Measurements from ENCODE around the gene SEC31B. TPM values are rescaled to one million over a fixed set of nuclear protein-coding genes. Genes with fewer than 3 reads are reported as not detected.

Gene SEC31B
- total RNA-seq, 1 donor from 2014 or later: 7.9 TPM

DNA sequence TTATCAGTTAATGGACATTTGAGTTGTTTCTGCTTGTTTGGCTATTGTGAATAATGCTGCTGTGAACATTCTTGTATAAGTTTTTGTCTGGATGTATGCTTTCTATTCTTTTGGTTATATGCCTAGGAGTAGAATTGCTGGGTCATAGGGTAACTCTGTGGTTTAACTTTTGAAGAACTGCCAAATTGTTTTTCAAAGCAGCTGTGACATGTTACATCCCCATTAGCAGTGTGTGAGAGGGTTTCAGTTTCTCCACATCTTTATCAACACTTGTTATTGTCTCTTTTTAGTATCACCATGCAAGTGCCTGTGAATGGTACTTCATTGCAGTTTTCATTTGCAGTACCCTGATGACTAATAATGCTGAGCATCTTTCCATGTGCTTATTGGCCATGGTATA, 12.1 kb upstream of the SEC31B start:
- DNase-seq: no peak
- intact Hi-C loops (cut with DNase I): no loop called here

DNA sequence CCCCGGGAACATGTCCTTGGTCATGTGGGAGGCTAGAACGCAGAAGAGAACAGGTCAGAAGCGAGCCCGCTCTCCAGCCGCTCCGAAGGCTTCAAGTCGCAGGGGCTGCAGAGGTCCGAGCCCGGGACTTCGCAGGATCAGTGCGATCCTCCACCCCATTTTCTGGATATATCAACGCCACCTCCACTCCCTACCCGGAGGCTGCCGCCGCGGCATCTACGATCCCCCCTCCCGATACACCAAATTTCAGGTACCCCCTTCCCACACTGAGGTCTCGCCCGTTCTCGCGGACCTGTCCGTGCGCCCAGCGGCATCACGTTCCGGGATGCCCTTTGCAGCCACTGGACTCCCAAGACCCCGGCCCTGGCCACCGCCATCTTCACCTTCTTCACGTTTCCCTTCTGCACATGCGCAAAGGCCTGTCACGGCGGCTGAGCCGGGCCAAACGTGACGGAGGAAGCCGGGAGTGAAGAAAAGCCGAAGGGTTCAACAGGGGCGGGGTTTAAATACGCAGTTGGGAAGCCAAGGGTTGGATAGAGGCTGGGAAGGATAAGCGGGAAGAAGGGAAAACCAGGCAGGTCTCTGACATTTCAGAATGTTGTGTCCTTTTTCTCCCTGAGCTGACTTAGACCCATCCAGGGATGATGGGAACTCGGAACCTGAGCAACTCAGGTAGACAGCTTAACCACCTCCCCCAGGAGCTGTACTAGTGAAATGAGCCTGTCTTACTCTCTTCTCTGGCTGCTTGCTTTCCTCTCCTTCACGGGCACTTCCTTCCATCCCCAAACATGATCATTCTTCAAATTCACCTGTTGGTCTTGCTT, 10.0 kb upstream of the SEC31B start, which contains the start of gene NDUFB8:
TSS of gene NDUFB8 (minus strand) at position 397 of the 824 bp plus-strand sequence. CDS start at position 377, 20 bp downstream.
- intact Hi-C loops (cut with DNase I): no loop called here
- ATAC-seq (ENCODE audit: poor library complexity): peak; percentile 97
- peak; percentile 95 for DNase-seq

More for the DNA sequence above, 12.1 kb upstream of the SEC31B start:
- no peak for ATAC-seq (ENCODE audit: poor library complexity)

DNA sequence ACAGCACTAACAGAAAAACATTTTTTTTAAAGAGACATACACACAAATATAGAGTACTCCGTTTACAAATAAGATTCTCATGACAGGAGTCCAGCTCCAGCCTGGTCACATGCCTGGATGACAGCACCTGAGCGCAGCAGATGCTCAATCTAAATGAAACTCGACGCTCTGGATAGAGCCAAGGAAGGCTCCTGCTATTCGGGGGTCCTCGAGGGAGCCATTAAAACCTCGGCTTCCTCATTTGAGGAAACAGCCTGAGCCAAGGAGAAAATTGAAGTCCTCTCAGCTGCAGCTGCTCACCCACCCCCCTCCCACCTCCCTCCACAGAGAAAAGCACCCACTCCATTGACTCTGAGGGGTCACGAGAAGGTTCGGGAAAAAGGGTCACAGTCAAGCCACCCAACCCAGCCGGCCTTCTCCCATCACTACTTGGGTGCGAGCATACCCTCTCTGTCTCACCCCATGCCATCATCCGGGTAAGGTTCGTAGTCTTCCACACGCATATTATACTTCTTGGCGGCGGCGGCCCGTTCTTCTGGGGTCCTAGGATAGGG, 9.3 kb upstream of the SEC31B start:
- intact Hi-C loops (cut with DNase I): no loop called here
- ATAC-seq (ENCODE audit: poor library complexity) (no peak), DNase-seq (no peak)

DNA sequence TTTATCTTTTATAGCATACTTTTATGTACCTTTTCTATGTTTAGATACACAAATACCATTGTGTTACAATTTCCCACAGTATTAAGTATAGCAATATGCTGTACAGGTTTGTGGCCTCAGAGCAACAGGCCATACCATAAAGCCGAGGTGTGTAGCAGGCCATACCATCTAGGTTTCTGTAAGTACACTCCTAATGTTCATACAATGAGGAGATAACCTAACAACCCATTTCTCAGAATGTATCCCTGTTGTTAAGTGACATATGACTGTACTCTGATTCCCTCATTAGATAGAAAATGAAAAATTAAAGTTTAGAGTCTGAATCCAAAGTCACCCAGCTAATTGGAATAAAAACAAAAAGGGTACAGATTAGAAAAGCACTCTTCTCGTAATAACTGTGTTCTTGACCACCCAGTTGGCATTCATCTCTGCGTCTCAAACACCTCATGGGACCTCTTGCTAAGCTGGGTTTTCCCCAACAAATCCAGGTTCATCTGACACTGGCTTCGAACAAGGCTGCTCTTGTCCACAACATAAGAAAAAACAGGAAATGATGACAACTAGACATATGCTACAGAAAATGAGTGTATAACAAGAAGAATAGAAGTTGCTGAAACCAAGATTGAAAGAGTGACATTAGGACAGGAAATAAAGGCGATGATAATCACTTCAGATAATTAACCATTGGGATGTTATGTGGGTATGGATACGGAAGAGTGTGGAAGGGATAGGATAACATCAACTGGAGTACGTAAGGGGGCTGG, 8.6 kb upstream of the SEC31B start:
- intact Hi-C loops (cut with DNase I): no loop called here
- ATAC-seq (ENCODE audit: poor library complexity): no peak

DNA sequence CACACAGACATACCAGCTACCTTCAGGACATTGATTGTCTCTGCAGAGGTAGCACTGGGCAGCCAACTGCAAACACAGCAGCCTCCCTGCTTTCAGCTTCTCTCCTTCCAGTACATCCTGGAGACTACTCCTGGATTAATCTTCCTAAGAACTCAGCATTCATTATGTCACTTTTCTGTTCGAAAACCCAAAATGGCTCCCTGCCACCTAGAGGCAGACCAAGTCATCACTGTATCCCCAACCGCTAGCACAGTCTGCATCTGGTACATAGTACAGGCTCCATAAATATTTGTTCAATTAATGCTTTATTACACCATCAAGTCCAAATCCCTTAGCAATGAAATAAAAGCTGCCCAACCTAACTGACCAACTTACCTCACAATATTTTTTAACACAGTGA, 5.0 kb upstream of the SEC31B start:
- no peak for DNase-seq
- intact Hi-C loops (cut with DNase I): no loop called here
- ATAC-seq (ENCODE audit: poor library complexity): no peak

More for the DNA sequence above, 8.6 kb upstream of the SEC31B start:
- no peak for DNase-seq

DNA sequence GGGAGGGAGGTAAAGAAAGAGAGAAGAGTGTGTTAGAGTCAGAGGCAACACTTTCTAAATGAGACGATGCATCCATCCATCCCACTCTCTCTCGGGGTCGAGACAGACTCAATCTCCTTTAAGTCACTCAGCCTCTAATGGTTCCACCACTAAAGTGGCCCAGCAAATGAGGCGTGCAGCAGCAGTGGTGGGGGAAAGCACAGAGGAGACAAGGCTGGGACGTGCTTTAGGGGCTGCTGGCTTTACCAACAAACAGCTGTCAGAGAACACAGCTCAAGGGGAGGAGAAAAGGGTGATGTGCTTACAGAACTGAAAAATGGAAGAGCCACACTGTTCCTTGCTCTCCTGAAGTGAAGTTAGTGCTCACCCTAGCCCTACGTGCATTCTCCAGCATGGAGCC, 4.5 kb upstream of the SEC31B start:
- DNase-seq (no peak), ATAC-seq (ENCODE audit: poor library complexity) (no peak)
- intact Hi-C loops (cut with DNase I): no loop called here

DNA sequence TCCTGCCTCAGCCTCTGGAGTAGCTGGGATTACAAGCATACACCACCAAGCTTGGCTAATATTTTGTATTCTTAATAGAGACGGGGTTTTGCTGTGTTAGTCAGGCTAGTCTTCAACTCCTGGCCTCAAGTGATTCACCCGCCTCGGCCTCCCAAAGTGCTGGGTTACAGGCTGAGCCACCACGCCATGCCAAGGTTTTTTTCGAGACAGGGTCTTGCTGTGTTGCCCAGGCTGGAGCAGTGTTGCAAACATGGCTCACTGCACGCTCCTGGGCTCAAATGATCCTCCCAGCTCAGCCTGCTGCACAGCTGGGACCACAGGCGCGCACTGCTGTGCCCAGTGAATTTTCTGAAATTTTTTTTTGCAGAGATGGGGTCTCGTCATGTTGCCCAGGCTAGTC, 3.3 kb upstream of the SEC31B start:
- intact Hi-C loops (cut with DNase I): no loop called here
- ATAC-seq (ENCODE audit: poor library complexity): no peak

DNA sequence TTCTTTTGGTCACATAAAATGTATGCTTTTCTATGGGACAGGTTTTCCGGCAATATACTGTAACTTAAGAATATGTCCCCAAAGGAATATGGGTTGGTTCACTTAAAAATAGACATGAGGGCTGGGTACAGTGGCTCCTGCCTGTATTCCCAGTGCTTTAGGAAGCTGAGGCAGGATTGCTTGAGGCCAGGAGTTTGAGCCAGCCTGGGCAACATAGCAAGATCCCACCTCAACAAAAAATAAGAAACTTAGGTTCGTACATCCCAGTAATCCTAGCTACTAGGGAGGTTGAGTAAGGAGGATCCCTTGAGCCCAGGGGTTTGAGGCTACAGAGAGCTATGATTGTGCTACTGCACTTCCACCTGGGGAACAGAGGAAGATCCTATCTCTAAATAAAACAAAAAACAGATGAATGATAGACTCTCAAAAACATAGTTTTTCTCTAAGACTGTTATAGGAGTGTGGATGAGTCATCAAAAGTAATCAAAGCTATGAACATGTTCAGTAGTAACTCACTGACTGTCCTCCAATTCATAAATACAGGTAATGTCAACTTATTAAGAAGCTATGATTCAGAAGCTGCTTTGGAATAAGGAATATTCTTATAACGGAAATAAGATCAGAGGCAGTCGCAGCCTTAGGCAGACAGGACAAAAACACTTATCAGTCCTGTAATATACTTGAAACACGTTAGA, 2.6 kb upstream of the SEC31B start:
- intact Hi-C loops (cut with DNase I): no loop called here
- no peak for DNase-seq
- ATAC-seq (ENCODE audit: poor library complexity): no peak

More for the DNA sequence above, 3.3 kb upstream of the SEC31B start:
- no peak for DNase-seq

DNA sequence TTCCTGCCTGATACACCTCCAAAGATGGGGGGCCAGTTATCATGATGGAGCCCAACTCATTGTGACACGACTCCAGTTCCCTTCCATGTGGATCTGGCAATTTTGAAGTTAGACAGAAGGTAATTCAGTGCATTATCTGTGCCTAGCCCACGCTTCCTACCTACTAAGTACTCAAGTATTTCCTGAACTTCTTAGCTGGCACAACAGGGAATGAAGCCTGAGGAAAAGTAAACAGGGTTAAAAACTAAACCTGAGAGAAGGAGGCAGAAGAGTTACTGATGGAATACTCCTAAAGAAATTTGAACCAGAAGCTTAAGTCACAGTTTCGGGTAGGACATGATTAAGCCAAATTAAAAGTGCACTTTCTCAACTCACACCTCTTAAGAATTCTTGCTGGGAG, 1.1 kb upstream of the SEC31B start:
- no peak for ATAC-seq (ENCODE audit: poor library complexity)
- DNase-seq: no peak
- intact Hi-C loops (cut with DNase I): no loop called here

DNA sequence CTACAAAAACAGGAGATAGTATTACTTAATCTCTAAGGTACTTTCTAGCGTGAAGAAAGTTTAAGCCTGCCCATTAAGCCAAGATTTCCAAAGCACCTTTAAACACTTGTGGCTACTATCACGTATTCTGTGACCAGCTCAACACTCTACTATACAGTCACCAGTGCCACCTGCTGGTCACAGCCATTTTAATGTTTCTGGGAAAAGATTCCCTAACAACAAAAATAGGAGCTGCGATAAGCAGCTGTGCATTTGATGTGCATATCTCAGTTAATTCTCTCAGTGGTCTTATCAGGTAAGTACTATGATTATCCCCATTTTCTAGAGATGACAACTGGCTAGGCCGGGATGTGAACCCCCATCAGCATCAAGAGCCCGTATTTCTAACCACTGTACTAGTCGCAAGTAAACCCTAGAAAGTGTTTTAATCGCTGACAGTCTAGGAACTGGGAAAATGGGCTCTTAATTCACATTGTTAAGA, 860 bp downstream of the SEC31B start:
- DNase-seq: peak; percentile 50
- intact Hi-C loops (cut with DNase I): loop anchor here (10.0 kb wide), 1 partner anchor 174 kb away; the partner anchor contains the start of gene SCD
- ATAC-seq (ENCODE audit: poor library complexity): peak; percentile 80

DNA sequence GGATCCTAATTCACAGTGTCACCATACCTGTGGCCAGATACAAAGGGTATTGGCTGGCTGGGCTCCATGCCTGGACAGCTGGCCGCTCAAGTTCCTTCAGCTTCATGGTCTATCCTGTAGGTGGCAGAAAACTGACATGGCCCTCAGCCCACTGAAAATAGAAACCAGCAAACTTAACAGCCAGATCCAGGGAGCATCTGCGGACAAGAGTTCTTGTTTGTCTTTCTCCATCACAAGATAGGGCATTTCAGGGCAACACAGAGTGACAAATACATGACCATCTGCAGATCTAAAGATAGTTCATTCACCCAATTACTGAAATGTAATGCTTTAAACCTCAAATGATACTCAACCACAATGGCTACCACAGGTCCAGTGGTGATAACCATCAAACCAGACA, 2.8 kb downstream of the SEC31B start:
- no peak for ATAC-seq (ENCODE audit: poor library complexity)
- intact Hi-C loops (cut with DNase I): loop anchor here (10.0 kb wide), 1 partner anchor 172 kb away; the partner anchor contains the start of gene SCD

DNA sequence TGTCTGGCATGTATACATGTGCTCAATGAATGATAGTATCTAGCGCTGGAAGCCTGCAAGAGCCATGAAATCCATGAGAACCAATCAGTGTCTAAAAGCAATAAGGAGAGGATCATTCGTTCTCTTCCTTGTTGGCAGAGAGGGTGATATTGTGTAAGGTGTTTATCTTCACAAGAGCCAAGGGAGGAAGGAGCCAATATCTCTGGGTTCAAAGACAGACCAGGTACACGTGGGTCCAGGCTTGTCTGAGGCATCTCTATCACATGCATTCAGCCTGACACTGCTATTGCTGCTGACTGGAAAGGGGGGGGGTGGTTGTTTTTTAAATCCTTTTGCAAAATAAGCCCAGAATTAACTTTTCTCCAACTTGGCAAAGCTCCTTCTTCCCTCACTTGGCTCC, 4.0 kb downstream of the SEC31B start:
- DNase-seq (no peak), ATAC-seq (ENCODE audit: poor library complexity) (no peak)
- intact Hi-C loops (cut with DNase I): loop anchor here (10.0 kb wide), 1 partner anchor 171 kb away; the partner anchor contains the start of gene SCD

More for the DNA sequence above, 2.8 kb downstream of the SEC31B start:
- no peak for DNase-seq

DNA sequence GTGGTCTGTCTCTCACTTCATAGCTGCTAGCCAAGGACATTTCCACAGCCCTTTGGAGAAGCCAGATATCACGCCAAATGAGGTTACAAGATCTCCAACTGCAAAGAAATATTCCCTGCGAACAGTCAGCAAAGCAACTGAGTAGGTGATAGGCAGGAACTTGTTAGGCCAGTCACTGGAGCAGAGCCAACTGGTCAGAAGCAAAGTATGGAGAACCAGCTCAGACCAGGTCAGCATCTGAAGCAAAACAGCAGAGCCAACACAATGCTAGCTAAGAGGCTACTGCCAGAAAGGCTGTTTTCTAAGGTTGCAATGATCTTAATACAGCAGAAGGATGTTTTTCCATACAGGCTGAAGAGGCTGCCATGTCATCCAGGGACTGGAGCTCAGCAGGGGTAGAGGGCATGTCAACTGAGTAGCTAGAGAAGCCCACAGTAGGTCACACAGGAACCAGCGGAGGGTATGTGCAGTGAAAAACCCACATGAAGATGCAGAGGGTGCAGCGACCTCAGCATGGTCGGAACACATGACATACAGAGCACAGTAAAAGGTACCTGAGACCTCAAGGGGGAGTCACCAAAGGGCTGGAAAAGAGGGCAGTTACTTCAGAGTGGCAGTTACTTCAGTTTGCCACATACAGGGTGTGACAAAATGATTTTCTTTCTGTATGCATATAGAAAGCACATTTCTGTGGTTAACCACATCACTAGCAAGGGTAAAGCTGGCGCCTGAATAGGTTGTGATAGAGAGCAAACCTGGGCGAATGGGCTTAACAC, 8.9 kb downstream of the SEC31B start:
- no peak for DNase-seq
- intact Hi-C loops (cut with DNase I): loop anchor here (10.0 kb wide), 1 partner anchor 166 kb away; the partner anchor contains the start of gene SCD
- ATAC-seq (ENCODE audit: poor library complexity): no peak

DNA sequence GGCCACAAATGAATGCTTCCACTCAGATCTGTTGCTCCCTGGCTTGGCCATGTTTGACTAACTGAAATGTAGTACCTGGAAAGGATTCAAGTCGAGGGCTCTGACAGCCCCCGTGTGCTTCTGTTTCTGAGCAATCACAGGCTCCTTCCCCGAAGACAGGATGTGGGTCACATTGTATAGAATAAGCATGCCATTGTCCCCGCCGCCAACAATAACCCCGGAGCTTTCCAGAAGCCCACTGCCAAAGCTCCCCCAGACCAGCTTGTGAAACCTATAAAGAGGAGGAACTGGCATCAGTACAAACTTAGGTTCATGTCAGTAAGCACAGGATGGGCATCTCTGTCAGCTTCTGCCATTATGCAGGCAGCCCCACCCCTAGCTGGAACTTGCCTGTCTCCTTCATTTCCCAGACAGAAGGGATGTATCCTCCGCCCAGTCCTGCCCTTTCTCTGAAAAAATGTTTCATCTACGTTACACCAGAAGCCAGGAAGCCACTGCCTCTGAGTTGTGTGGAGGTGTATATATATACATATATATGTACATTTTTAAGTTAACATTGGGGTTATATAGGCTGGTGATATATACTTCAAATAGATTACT, 10.3 kb downstream of the SEC31B start:
- intact Hi-C loops (cut with DNase I): no loop called here
- ATAC-seq (ENCODE audit: poor library complexity): no peak
- no peak for DNase-seq

DNA sequence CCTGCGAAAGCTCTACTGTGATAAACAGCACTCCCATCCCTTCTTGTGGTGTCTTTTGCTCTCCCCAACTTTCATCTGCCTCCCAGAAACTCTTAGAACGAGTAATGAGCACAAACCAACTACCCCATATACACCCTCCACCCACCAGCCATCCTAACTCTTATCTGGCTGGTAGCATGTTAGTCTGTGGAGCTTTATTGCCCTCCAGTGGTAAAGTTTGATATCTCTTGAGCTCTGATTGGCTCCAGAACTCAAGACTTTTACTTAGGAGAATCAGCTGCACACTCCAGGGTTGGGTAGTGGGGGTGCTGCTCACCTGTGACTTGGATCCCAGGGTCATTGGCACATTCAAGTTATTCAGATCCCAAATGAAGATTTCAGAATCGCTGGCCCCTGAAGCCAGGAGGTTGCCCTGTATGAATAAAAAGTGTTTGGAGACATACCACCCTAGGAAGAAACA, 10.9 kb downstream of the SEC31B start:
- ATAC-seq (ENCODE audit: poor library complexity): no peak

DNA sequence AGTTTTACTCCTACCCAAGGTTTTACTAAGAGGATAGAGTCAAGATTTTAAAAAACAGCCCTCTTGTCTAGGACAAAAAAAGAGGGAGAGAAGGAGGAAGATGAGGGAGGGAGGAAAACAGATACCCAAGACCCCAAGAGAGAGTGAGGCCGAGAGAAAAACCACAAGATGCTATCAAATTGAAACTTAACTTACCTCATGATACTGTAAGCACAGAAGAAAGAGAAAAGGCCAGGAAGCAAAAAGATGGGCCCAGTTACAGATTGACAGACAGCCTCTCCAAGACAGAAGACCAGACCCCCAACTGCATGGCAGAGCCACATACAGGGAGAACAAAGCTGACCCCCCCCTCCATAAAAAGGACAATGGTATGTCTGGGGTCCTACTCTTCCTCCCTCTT, 11.4 kb downstream of the SEC31B start:
- ATAC-seq (ENCODE audit: poor library complexity) (no peak), DNase-seq (no peak)
- intact Hi-C loops (cut with DNase I): no loop called here

More for the DNA sequence above, 10.9 kb downstream of the SEC31B start:
- intact Hi-C loops (cut with DNase I): no loop called here
- no peak for DNase-seq

DNA sequence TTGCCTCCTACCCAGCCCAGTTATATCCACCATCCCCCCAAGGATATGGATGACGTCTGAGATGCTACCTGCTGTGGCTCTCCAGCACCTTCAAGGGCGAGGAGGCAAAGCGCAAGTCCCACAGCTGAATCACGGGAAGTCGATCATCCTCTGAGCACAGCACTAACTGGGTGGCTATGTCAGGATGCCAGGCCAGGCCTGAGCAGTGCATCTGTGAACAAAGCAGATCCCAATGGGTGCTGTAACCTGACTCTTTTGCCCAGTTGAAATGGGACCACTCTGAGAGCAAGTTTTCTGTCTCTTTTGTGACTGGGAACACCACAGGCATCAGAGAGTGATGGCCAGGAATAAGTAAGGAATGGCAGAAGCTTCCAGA, 12.3 kb downstream of the SEC31B start:
- DNase-seq (no peak), ATAC-seq (ENCODE audit: poor library complexity) (no peak)
- intact Hi-C loops (cut with DNase I): no loop called here
